GM23338 (cell line): ENCODE measurements around the gene SLC4A9.

Experiments
- CREB1 ChIP-seq: fragments of 250-450 bp; sonication (Bioruptor Pico); IDR thresholded peaks from 2 replicates; pipeline ENCODE4 v1.5.0; 2020; ENCODE audit warnings: low read depth, mild to moderate bottlenecking, moderate library complexity
- EZH2 ChIP-seq: fragments of 200-600 bp; sonication (generic); IDR thresholded peaks from one replicate; pipeline ENCODE4 v1.8.0; 2017; ENCODE audit warnings: antibody characterized with exemption, mild to moderate bottlenecking, low read depth; ENCODE audit not compliant: unreplicated experiment
- EZH2phosphoT487 ChIP-seq: fragments of 200-600 bp; sonication (generic); IDR thresholded peaks from one replicate; pipeline ENCODE4 v1.8.1; 2018; ENCODE audit warnings: antibody characterized with exemption; ENCODE audit not compliant: unreplicated experiment
- JUNB ChIP-seq: IDR thresholded peaks from one replicate; pipeline ENCODE4 v1.6.1; 2016; ENCODE audit warnings: antibody characterized with exemption; ENCODE audit not compliant: unreplicated experiment
- NANOG ChIP-seq: IDR thresholded peaks from 2 replicates; pipeline ENCODE4 v1.6.1; 2016; ENCODE audit warnings: antibody characterized with exemption, borderline replicate concordance
- POLR2AphosphoS5 ChIP-seq: IDR thresholded peaks from 2 replicates; pipeline ENCODE4 v1.6.1; 2016; ENCODE audit warnings: antibody characterized with exemption, low read depth
- STAT1 ChIP-seq: IDR thresholded peaks from one replicate; pipeline ENCODE4 v1.6.1; 2016; ENCODE audit warnings: antibody characterized with exemption; ENCODE audit not compliant: unreplicated experiment
- ZNF114 ChIP-seq: fragments of 250-450 bp; sonication (Bioruptor Pico); IDR thresholded peaks from 2 replicates; pipeline ENCODE4 v1.5.0; 2020; ENCODE audit warnings: mild to moderate bottlenecking, moderate library complexity
- ZNF331 ChIP-seq: fragments of 250-450 bp; sonication (Bioruptor Pico); IDR thresholded peaks from 2 replicates; pipeline ENCODE4 v1.5.0; 2020; ENCODE audit warnings: low read depth, mild to moderate bottlenecking, moderate library complexity
- TF ChIP-seq, protein P1 (sequence below): IDR thresholded peaks from 2 replicates; pipeline ENCODE4 v1.6.1; 2016; ENCODE audit warnings: antibody characterized with exemption
- TF ChIP-seq, protein P2 (sequence below), 2 experiments: fragments of 200-600 bp in 1 of 2; sonication (generic) in 1 of 2; conservative IDR thresholded peaks; 2 replicates each; pipeline versions ENCODE4 v1.5.1 to v1.6.1; 2016 to 2017; ENCODE audit warnings: antibody characterized with exemption in 2 of 2, low read depth in 2 of 2, mild to moderate bottlenecking in 2 of 2, moderate library complexity in 1 of 2
- TF ChIP-seq, protein P3 (sequence below): IDR thresholded peaks from one replicate; pipeline ENCODE4 v1.6.1; 2018; ENCODE audit warnings: antibody characterized with exemption; ENCODE audit not compliant: unreplicated experiment

DNA sequence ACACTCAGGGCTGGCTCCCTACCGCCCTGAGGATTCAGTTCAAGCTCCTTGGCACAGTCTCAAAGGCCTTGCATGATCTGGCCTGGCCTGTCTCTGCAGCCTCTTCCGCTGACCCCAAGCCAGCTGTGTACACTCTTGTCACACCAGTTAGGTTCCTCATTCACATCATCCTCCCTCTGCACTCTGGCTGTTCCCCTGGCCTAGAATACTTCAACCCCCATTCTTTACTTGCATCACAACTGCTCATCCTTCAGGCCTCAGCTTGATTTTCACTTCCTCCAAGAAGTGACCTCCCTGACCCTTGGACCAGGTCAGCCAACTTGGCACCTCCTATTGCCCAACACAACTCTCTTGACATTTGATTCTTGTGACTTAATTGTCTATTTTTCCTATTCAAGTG lies 38.2 kb upstream of the SLC4A9 start:
- TF ChIP-seq, protein P1, sequence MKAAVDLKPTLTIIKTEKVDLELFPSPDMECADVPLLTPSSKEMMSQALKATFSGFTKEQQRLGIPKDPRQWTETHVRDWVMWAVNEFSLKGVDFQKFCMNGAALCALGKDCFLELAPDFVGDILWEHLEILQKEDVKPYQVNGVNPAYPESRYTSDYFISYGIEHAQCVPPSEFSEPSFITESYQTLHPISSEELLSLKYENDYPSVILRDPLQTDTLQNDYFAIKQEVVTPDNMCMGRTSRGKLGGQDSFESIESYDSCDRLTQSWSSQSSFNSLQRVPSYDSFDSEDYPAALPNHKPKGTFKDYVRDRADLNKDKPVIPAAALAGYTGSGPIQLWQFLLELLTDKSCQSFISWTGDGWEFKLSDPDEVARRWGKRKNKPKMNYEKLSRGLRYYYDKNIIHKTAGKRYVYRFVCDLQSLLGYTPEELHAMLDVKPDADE = no peak
- TF ChIP-seq, protein P2, sequence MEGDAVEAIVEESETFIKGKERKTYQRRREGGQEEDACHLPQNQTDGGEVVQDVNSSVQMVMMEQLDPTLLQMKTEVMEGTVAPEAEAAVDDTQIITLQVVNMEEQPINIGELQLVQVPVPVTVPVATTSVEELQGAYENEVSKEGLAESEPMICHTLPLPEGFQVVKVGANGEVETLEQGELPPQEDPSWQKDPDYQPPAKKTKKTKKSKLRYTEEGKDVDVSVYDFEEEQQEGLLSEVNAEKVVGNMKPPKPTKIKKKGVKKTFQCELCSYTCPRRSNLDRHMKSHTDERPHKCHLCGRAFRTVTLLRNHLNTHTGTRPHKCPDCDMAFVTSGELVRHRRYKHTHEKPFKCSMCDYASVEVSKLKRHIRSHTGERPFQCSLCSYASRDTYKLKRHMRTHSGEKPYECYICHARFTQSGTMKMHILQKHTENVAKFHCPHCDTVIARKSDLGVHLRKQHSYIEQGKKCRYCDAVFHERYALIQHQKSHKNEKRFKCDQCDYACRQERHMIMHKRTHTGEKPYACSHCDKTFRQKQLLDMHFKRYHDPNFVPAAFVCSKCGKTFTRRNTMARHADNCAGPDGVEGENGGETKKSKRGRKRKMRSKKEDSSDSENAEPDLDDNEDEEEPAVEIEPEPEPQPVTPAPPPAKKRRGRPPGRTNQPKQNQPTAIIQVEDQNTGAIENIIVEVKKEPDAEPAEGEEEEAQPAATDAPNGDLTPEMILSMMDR (conservative IDR thresholded peaks at IDR 0.05; ENCODE audit: low read depth in 2 of 2) = no peak
- TF ChIP-seq, protein P3, sequence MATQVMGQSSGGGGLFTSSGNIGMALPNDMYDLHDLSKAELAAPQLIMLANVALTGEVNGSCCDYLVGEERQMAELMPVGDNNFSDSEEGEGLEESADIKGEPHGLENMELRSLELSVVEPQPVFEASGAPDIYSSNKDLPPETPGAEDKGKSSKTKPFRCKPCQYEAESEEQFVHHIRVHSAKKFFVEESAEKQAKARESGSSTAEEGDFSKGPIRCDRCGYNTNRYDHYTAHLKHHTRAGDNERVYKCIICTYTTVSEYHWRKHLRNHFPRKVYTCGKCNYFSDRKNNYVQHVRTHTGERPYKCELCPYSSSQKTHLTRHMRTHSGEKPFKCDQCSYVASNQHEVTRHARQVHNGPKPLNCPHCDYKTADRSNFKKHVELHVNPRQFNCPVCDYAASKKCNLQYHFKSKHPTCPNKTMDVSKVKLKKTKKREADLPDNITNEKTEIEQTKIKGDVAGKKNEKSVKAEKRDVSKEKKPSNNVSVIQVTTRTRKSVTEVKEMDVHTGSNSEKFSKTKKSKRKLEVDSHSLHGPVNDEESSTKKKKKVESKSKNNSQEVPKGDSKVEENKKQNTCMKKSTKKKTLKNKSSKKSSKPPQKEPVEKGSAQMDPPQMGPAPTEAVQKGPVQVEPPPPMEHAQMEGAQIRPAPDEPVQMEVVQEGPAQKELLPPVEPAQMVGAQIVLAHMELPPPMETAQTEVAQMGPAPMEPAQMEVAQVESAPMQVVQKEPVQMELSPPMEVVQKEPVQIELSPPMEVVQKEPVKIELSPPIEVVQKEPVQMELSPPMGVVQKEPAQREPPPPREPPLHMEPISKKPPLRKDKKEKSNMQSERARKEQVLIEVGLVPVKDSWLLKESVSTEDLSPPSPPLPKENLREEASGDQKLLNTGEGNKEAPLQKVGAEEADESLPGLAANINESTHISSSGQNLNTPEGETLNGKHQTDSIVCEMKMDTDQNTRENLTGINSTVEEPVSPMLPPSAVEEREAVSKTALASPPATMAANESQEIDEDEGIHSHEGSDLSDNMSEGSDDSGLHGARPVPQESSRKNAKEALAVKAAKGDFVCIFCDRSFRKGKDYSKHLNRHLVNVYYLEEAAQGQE = no peak
- TF ChIP-seq NANOG (no peak), POLR2AphosphoS5 (no peak), CREB1 (no peak), EZH2phosphoT487 (no peak), EZH2 (no peak), STAT1 (no peak), JUNB (no peak), ZNF331 (CRISPR knock-in tag) (no peak), ZNF114 (CRISPR knock-in tag) (no peak)
